NCI-H2227 (cell line): ENCODE results near the gene FSHB.
"Not testable (repeated sequence)": the region's sequence is repeated elsewhere in the genome, so short reads cannot be mapped to it uniquely, and the experiment has no call there.

Experiments
- DNase-seq: peaks from one replicate; lab custom pipeline; 2025; ENCODE audit not compliant: unreplicated experiment; lab: John Stamatoyannopoulos, UW

Gene FSHB

GRCh38 chr11:30261821-30262220 lies 31.0 kb downstream of the FSHB start:
- no peak for DNase-seq

DNA sequence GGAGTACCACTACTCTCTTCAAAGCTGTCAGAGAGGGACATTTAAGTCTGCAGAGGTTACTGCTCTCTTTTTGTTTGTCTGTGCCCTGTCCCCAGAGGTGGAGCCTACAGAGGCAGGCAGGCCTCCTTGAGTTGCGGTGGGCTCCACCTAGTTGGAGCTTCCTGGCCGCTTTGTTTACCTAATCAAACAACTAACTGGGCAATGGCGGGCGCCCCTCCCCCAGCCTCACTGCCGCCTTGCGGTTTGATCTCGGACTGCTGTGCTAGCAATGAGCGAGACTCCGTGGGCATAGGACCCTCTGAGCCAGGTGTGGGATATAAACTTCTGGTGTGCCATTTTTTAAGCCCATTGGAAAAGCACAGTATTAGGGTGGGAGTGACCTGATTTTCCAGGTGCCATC lies 37.8 kb downstream of the FSHB start:
- not testable (repeated sequence) for DNase-seq

GRCh38 chr11:30270671-30271070 lies 39.9 kb downstream of the FSHB start:
- no peak for DNase-seq

- no peak for DNase-seq
Measured at GRCh38 chr11:30277176-30277575, 46.4 kb downstream of the FSHB start.

DNA sequence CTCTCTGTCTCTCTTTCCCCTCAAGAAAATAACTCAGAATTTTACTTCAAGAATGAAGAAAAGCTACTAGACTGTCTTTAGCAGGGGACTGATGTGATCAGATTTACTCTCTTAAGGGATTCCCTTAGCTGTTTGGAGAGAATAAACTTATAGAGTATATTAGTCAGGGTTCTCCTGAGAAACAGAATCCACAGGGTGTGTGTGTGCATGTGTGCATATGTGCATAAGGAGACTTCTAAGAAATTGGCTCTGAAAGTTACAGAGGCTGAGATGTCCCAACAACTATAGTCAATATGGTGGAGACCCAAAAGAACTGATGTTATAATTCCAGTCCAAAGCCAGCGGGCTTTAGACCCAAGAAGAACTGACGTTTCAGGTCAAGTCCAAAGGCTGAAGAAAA lies 49.0 kb downstream of the FSHB start:
- DNase-seq = no peak

- no peak for DNase-seq
Measured at GRCh38 chr11:30281476-30282288, 50.9 kb downstream of the FSHB start.

DNA sequence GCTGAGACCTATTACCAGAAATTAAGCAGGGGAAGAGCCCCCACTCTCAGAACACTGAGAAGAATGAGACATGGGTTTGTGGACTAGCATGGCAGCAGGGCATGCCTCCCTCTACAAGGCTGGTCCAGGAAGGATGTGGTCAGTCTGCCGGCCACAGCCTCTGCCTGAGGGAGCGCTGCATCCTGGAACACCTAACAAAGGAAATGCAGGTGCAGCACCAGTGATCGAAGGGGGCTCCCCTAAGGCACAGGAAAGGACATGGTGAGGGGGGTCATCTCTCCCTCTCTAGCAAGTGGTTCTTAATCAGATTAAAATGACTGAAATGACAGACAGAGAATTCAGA lies 51.4 kb downstream of the FSHB start:
- DNase-seq = no peak
